Suppressor macrophage treated with lipopolysaccharide for 4 hours (primary cell): ENCODE measurements around the gene REM1.

Source experiments
- DNase-seq: peaks from one replicate; pipeline ENCODE4 v3.0.0-alpha.2; 2020

Gene REM1

DNA sequence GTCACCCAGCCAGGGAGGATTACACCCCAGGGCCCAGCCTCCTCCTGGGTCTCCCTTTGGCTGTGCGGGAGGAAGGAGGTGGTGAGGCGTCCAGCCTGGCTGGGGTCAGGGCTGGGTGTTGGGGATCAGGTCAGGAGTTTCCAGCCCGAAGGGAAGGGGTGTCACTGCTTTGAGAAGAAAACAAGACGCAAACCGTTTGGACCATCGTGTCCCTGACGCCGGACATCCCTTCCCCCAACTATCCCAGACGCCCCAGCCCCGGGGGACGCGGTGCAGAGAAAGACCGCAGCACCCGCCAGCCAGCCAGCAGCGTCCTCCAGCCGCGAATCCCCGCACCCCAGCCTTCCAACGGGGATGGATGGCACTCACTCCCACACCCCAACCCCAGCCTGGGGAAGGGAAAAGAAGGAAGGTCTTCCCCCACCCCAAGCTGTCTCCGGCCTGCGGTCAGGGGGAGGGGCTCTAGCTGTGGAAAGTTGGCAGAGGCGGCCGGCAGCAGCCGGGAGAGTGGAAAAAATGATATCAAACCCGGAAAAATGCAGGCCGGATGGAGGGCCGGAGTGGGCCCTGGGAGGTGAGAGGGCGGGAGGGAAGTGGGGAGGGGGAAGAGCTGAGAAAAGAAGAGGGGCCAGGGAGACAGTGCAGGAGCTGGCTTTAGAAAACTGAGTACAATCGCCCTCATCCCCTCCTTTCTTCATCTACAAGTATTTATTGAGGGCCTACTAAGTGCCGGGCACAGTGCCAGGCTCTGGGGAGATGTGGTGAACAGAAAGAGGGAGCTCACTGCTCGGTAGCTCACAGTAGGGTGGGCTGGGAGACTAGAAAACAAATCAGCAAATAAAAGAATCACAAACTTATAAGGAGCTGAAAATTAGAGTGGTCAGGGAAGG is 10.6 kb downstream of the REM1 start:
- DNase-seq = peak; percentile 4

DNA sequence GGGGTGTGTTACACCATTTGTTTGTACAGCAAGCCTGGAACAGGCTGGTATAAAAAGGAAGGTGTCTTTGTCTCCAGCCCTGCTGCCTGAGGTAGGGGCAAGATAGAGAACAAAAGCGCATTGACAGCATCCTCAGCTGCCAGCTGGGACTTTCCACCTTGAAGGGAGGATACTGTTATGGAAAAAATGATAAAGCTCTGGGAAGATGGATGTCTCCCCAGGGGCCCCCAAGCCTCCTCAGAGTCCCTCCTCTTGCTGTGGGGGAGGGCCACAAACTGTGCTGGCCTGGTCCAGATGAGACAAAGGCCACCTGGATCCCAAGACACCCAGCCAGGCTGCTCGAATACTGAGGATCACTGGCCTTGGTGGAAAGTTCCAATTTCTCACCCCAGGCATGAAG is 13.0 kb downstream of the REM1 start:
- no peak for DNase-seq

DNA sequence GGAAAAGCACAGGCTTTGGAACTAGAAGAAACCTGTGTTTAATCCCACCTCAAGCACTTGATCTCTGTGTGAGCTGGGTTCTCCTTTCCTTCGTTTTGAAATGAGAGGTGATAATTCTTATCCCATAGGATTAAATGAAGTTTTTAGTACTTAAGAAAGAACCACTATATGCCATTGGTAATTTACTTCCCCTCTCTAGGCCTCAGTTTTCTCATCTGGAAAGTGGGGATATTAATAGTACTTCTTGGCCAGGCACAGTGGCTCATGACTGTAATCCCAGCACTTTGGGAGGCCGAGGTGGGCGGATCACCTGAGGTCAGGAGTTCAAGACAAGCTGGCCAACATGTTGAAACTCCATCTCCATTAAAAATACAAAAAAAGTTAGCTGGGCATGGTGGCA is 14.1 kb downstream of the REM1 start:
- no peak for DNase-seq

DNA sequence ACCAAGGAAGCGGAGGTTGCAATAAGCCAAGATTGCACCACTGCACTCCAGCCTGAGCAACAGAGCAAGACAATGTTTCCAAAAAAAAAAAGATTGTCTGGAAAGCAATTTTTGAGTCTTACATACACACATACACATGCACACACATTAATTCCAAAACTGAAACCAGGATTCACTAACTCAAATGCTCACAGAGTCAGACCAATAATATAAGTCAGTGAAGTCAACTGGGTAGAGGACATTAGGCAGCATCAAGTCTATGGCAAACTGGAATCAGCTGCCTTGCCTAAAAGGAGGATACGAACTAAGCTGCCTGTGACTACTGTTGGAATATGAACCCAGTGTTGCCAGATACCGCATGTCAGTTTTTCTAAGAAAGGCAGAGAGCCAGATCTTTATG is 15.7 kb downstream of the REM1 start:
- DNase-seq = no peak

DNA sequence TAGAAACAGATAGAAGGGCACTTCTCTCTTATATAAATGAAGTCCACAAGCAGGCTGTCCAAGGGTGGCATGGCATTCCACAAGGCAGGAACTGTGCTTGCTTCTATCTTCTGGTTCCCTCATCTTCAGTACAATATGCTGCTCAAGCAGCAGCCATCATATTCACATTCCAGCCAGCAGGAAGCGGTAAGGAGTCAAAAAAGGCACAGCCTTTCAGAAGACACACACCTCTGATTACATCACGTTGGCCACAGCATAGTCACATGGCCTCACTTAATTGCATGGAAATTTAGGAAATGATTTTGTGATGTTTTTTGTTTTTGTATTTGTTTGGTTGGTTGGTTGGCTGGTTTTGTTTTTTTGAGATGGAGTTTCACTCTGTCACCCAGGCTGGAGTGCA is 19.0 kb downstream of the REM1 start:
- DNase-seq = no peak

DNA sequence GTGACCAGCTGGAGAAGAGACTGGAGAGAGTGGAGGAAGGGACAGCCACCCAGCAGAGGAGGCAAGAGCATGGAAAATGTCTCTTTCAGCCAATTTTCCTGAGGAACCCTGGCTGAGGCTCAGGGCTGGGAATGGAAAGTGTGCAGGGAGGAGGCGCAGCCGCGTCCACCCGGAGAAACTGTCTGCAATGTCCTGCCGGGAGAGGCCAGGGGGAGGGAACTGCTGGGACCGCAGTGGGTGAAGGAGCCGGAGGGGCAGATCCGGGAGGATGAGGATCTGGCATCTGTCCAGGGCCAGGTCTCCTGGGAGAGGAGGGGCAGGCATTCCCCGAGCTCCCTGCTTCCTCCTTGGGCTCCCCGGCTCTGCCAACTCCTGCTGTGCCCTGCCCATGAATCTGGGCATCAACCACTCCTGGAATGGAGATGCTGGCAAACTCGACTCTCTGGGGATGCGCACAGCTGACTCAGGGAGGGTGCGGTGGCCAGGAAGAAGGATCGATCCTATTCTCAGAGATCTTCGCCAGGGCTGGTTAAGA is 21.7 kb downstream of the REM1 start:
- no peak for DNase-seq

DNA sequence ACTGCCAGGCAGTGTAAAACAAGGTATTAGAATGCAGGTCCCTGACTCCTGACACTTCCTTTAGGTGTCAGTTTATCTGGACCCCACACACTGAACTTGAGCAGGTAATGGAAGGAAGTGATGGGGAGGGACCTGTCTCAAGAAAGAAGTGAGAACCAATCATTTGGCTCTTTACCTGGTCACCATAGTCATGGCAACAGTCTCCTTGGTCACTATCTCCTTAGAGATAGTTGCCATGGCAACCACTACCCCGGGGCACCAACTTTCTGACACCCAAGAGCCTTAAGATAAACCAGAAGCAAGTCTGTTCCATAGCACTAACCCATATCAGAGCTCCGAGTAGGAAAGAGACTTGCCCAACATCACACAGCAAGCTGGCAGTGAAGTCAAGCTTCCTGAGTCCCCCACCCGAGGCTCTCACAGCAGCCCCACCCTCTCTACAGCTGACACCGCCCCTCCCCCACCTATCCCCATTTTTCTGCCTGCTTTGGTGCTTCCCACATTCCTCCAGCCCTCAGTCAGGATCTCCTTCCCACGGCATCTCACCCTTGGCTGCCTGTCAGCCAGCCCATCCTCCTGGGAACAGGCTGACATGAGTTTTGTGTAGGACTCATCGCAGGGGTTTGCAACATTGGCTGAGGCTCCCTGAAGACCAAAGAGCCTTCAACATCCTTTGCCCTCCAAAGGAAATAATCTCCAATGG is 22.9 kb downstream of the REM1 start:
- no peak for DNase-seq

DNA sequence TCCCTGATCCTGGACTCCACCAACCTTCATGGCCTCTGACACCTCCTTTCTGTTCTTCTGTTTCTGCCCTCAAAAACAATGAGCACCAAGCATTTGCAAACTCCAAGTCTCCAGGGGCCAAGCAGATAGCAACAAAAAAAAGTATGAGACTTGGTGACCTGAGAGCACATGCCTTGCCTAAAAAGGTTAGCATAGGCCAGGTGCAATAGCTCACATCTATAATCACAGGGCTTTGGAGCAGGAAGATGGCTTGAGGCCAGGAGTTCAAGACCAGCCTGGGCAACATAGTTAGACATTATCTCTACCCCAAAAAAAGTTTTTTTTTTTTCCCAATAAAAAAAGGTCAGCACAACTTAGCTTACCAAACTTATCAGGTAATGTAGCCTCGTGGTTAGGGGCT is 25.4 kb downstream of the REM1 start:
- DNase-seq = no peak

DNA sequence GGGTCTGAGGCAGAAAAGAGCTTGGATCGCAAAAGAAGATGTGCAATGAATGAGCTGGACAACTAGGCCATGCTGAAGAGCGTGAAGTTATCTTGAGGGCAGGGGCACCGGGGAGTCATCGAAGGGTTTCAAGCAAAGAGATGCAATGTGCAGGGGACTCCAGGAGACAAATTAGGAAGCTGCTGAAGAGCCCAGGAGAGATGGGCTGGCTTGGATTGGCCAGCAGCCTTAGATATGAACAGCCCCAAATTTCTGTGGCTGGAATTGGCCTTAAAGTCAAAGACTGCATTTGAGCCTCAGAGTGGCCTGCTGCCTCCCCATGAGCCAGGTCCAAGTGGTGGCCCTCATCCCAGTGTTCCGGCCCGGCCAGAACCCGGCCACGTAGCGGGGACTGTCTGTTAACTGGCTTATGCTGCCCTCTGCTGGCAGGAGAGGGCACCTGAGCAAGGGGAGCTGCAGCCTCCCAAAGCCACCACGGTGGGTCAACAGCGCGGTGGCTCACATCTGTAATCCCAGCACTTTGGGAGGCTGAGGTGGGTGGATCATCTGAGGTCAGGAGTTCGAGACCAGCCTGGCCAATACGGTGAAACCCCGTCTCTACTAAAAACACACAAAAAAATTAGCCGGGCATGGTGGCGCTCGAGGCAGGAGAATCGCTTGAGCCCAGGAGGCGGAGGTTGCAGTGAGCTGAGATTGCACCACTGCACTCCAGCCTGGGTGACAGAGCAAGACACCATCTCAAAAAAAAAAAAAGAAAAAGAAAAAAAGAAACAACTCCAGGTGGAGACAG is 28.0 kb downstream of the REM1 start:
- peak; percentile 92 for DNase-seq

DNA sequence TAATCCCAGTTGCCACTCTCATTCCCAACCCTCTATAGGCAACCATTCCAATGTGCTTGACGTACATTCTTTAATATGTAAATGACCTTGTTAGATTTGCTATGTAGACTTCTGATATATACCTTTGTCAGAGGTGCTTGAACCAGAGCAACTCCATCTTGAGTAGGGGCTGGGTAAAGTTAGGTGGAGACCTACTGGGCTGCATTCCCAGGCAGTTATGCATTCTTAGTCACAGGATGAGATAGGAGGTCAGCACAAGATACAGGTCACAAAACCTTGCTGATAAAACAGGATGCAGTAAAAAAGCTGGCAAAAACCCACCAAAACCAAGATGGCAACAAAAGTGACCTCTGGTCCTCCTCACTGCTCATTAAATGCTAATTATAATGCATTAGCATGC is 30.8 kb downstream of the REM1 start:
- no peak for DNase-seq

DNA sequence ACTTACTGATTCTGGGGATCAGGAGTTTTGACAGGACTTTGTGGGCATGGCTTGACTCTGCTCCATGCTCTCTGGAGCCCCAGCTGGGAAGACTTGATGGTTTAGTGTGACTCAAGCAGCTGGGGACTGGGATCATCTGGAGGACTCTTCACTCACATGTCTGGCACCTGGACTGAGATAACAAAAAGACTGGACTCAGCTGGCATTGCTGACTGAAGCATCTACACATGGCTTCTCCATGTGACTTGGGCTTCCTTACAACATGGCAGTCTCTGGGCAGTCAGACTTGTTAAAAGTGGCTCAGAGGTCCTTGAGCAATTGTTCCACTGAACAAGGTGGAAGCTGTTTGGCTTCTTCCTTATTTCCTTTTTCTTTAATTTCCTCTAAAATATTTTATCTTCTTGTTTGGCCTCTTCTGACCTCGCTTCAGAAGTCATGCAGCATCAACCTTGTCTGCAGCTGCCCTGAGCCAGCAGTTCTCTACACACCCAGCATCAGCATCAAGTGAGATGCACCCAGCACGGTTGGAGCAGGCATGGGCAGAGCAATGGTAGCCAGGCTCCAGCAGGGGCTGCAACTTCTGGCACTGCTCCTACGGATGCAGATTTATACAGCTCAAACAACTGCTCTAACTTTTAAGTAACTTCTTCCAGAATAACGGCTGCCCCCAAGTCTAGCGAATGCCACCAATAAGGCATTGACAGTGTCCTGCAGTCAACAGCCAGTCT is 33.6 kb downstream of the REM1 start:
- DNase-seq = no peak

DNA sequence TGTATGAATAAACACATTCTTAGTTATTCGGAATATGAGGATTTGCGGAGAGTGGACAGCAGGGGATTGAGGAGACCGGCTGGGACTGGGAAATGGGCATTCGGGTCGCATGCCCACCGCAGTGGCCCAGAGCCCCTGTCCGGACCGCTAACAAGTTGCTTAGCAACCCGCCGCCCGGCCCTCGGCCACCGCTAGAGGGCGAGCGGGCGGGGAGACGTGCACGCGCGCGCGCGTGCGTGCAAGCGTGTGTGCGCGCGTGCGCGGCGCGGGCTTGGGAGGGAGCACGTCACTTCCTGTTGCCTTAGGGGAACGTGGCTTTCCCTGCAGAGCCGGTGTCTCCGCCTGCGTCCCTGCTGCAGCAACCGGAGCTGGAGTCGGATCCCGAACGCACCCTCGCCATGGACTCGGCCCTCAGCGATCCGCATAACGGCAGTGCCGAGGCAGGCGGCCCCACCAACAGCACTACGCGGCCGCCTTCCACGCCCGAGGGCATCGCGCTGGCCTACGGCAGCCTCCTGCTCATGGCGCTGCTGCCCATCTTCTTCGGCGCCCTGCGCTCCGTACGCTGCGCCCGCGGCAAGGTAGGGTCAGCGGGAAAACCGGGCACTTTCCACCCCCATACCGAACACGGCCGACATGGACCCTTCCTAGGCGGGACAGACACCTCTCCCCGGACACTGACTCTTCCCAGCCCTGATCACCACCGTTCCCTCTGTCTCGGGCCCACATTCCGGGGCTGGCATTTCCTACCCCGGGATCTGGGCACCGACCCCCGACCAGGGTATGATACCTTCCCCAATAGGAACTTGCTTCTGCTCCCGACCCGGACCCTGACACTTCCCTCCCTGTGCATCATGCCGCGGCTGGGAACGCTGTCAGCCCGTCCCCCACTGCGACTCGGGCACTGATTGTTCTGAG is 39.3 kb downstream of the REM1 start, which contains the start of gene HM13:
HM13 (plus strand) TSS at position 289 of the 918 bp plus-strand sequence; CDS start at position 399, 110 bp downstream.
- peak; percentile 98 for DNase-seq

DNA sequence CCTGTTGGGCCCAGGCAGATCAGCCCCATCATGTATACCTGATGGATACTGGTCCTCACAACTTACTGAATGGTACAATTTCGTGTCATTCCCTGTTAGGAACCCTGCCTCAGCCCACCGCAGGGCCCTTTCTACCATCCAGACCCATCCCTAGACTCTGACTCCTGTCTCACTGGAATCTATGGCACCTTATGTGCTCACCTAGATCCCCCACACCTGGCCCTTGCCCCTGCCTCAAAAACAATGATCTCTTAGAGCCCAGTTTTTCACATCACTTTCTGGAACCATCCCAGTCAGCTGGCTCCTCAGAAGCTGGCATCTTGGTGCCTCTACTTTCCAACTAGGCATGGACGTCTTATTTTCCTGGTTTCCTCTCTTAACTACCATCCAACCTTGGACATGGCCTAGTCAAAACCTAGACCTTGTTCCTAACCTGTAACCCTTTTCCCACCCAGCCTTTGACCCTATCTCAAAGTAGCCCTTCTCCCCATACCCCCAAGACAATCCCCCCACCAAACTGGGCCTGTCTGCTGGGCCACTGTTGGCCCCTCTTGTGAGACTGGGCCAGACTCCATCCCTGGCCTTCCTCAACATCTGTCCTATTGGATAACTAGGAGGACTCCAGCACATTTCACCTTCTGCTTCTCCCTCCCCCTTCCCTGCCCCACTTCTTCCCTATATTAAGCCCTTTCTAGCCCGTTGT is 40.1 kb downstream of the REM1 start:
- DNase-seq = no peak

DNA sequence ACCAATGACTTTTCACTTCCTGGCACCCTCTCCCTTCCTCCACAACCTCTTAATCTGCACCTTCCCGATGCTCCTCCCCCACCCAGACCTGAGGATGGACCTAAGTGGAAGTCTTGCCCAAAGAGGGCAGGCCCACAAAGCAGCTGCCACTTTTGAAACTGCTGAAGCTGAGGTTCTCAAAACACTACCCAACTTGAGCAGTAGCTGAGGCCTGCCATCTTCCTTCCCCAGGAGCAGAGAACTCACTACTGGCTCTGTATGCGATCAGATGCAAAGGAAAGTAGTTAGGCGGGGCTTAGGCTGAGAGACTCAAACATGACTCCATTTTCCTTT is 40.7 kb downstream of the REM1 start:
- DNase-seq = peak; percentile 40

DNA sequence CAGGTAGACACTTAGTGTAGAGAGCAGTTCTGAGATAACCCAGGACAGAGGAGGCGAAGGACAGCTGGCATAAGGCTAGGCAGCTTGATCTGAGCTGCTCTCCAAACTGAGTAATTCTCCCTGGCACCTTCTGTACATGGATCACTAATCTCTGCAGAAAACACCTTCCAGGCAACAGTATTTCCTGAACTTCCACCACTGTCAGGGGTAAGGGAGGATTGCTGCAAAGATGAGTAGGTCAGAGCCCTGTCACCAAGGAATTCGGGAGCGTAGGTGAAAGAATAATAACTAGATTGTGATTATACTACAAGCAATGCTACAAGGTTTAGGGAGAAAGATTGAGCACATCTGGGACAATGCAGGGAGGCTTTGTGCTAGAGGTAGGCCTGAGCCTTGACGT is 41.1 kb downstream of the REM1 start:
- DNase-seq = no peak

DNA sequence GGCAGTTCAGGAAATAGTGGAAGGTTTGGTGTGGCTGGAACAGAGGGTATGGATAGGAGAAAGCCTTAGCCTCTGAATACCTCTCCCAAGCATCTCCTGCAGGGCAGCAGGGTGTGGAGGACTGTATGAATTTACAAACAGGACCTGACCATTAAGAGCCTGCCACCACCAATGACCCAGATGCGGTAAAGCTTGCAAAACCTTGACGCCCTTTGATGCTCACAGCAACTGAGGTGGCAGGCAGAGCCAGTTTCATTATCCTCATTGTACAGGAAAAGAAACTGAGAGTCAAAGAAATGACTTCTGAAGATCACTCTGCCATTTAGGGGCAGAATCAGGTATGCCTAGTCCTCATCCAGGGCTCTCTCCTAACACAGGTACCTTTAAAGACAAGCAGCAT is 41.6 kb downstream of the REM1 start:
- DNase-seq = peak; percentile 73

DNA sequence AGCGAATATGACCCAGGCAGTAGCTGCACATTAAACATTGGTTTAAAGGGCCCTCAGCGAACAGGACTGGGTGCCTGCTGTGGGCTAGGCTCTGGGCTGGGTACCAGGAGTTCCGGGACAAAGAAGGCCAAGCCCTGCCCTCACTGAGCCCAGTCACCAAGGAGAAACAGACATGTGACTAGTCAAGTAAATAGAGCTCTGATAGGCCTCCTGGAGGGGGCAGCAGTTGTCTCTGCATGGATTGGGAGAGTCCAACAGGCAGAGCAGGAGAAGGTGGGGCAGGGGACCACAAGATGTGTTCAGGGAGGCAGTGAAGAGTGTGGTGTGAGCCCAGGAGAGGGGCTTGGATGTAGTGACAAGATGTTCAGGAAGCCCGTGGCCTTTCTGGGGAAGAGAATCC is 42.3 kb downstream of the REM1 start:
- DNase-seq = peak; percentile 82

DNA sequence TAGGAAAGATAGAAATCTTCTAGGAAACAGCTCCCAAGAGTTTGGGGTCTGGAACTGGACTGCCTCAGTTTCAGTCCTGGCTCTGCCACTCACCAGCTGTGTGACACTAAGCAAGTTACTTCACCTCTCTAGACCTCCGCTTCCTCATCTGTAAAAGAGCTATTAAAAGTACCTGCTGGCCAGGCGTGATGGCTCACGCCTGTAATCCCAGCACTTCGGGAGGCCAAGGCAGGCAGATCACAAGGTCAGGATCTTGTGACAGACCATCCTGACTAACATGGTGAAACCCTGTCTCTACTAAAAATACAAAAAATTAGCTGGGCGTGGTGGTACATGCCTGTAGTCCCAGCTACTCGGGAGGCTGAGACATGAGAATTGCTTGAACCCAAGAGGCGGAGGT is 46.2 kb downstream of the REM1 start:
- DNase-seq = peak; percentile 62

DNA sequence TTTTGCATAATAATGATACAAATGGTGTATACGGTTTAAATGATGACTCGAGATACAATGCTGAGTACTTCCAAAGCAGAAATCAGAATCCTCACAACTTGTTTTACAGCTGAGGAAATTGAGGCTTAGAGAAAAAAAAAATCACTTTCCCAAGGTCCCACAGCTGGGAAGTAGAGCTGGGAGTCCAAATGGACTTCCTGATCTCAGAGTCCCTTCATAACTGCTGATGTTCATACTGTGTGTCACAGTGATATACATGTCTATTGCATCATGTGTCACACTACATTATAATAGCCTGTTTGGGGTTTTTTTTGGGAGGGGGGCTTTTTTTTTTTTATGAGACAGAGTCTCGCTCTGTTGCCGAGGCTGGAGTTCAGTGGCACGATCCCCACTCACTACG is 47.6 kb downstream of the REM1 start:
- DNase-seq = peak; percentile 73

DNA sequence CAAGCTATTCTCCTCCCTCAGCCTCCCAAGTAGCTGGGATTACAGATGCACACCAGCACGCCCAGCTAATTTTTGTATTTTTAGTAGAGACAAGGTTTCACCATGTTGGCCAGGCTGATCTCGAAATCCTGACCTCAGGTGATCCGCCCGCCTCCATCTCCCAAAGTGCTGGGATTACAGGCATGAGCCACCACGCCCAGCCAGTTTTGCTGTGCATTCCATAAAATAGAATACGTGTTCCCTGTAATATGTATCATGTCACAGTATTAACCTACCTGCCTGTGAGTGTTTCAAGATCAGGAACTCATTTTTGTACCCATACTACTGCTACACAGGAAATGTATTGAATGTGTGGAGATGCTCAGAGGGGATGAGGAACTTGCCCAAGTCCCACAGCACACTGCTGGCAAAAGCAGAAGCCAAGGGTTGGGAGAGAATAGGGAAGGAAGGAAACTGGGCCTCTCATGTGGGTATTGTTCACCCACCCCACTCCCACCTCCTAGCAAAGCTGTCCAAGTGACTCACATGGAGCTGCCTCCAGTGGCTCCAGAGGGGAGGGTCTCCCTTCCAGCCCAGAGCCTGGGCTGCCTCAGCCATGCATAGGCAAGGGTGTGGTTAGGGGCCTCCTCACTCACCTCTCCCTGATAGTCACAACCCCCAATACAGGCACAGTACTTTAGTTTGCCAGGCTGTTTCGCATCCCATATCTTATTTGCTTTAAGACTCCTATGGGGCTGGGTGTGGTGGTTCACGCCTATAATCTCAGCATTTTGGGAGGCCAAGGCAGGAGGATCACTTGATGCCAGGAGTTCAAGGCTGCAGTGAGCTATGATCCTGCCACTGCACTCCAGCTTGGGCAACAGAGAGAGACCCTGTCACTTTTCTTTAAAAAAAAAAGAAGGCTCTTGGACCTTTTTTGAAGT is 48.5 kb downstream of the REM1 start:
- DNase-seq = peak; percentile 92
